ENCODE data around the gene GLIS1. TPM values are rescaled to one million over a fixed set of nuclear protein-coding genes. Genes with fewer than 3 reads are reported as not detected.

Gene GLIS1
- total RNA-seq, 1 donor from 2014 or later, result 1.6 TPM

DNA sequence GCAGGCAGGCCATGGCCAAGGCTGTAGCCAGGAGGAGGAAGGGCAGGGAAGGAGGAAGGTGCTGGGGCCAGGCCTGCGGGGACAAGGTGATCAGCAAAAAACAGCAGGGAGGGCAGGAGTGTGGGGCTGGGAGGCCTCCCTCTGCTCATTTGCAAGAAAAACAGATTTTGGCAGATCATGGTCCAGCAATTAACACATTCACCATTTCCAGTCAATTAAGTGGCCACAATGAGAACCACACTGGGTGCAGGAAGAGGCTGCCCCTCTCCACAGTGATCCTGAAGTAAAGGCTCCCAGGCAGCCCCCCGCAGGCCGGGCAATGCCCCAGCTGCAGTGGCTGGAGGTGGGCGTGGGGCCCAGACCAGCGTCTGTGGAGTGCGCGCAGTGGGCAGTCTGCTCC, 225.1 kb downstream of the GLIS1 start:
- no peaks in the 10 kb centered on the region for H3K9me3 Mint-ChIP-seq
- no peak for DNase-seq (ENCODE audit: low spot score in 2 of 2, unreplicated experiment in 2 of 2)
- no peaks in the 10 kb centered on the region for H3K36me3 Mint-ChIP-seq
- H3K4me1 Mint-ChIP-seq, result peaks cover 27% of the 10 kb centered on the region
- H3K27ac Mint-ChIP-seq, result no peak overlapping the region
- peaks cover 33% of the 10 kb centered on the region for H3K27me3 Mint-ChIP-seq (ENCODE audit: low read depth)
- no peak overlapping the region for H3K4me3 Mint-ChIP-seq
- TF ChIP-seq, protein P1, sequence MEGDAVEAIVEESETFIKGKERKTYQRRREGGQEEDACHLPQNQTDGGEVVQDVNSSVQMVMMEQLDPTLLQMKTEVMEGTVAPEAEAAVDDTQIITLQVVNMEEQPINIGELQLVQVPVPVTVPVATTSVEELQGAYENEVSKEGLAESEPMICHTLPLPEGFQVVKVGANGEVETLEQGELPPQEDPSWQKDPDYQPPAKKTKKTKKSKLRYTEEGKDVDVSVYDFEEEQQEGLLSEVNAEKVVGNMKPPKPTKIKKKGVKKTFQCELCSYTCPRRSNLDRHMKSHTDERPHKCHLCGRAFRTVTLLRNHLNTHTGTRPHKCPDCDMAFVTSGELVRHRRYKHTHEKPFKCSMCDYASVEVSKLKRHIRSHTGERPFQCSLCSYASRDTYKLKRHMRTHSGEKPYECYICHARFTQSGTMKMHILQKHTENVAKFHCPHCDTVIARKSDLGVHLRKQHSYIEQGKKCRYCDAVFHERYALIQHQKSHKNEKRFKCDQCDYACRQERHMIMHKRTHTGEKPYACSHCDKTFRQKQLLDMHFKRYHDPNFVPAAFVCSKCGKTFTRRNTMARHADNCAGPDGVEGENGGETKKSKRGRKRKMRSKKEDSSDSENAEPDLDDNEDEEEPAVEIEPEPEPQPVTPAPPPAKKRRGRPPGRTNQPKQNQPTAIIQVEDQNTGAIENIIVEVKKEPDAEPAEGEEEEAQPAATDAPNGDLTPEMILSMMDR (IDR thresholded peaks at IDR 0.05; ENCODE audit: unreplicated experiment), result no peak

- Mint-ChIP-seq H3K4me1 (peaks cover 29% of the 10 kb centered on the region), H3K9me3 (no peaks in the 10 kb centered on the region), H3K27me3 (ENCODE audit: low read depth) (peaks cover 38% of the 10 kb centered on the region), H3K36me3 (no peaks in the 10 kb centered on the region), H3K27ac (no peak overlapping the region), H3K4me3 (no peak overlapping the region)
- DNase-seq (ENCODE audit: low spot score in 2 of 2, unreplicated experiment in 2 of 2), result no peak
- TF ChIP-seq, protein P1 (IDR thresholded peaks at IDR 0.05; ENCODE audit: unreplicated experiment), result no peak
Observed at GRCh38 chr1:53512807-53513755, 225.9 kb downstream of the GLIS1 start.

GRCh38 chr1:53511933-53512806, 226.8 kb downstream of the GLIS1 start:
- Mint-ChIP-seq H3K4me3 (no peak overlapping the region), H3K27me3 (ENCODE audit: low read depth) (peaks cover 43% of the 10 kb centered on the region), H3K4me1 (peaks cover 29% of the 10 kb centered on the region), H3K36me3 (no peaks in the 10 kb centered on the region), H3K9me3 (no peaks in the 10 kb centered on the region), H3K27ac (peak overlapping the region; percentile 0)
- no peak for DNase-seq (ENCODE audit: low spot score in 2 of 2, unreplicated experiment in 2 of 2)
- TF ChIP-seq, protein P1 (IDR thresholded peaks at IDR 0.05; ENCODE audit: unreplicated experiment), result no peak

DNA sequence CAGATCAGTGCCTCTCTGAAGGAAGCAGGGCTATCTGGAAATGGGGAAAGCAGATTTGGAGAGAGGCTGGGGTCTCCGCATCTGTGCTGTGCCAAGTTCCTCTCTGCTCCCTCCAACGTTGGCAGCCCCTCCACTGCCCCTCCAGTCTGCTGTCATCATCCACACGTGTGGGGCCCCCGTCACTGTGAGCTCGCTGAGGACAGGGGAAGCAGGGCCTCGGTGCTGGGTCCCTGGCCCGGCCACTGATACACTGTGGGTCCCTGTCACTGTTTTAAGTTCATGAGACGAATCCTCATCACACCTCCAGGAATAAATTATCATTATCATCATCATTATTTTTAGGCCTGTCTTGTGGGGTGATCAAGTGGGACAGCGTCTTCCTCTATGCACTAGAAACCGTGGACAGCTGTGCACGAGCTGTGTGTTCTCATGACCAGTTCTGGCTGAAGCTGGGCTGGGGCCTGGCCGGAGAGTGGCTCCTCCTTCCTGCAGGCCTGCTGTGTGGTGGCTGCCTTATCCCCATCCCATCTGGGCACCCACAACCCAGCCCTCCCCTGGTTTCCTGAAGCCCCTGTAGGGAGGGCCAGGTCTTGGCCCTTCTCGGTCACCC, 227.5 kb downstream of the GLIS1 start:
- Mint-ChIP-seq H3K27me3 (ENCODE audit: low read depth) (peaks cover 43% of the 10 kb centered on the region), H3K27ac (no peak overlapping the region), H3K4me1 (peaks cover 29% of the 10 kb centered on the region), H3K36me3 (no peaks in the 10 kb centered on the region), H3K4me3 (no peak overlapping the region), H3K9me3 (no peaks in the 10 kb centered on the region)
- TF ChIP-seq, protein P1 (IDR thresholded peaks at IDR 0.05; ENCODE audit: unreplicated experiment), result no peak
- no peak for DNase-seq (ENCODE audit: low spot score in 2 of 2, unreplicated experiment in 2 of 2)

GRCh38 chr1:53510215-53510614, 228.7 kb downstream of the GLIS1 start:
- Mint-ChIP-seq H3K27me3 (ENCODE audit: low read depth) (peaks cover 50% of the 10 kb centered on the region), H3K36me3 (no peaks in the 10 kb centered on the region), H3K4me1 (peaks cover 29% of the 10 kb centered on the region), H3K27ac (no peak overlapping the region), H3K4me3 (no peak overlapping the region), H3K9me3 (no peaks in the 10 kb centered on the region)
- no peak for DNase-seq (ENCODE audit: low spot score in 2 of 2, unreplicated experiment in 2 of 2)
- TF ChIP-seq, protein P1 (IDR thresholded peaks at IDR 0.05; ENCODE audit: unreplicated experiment), result no peak

All from mesothelial cell of epicardium (in vitro differentiated cells).